Breast epithelium (tissue), 4 donors: ENCODE data around the gene RAB43. TPM values are rescaled to one million over a fixed set of nuclear protein-coding genes. Genes with fewer than 3 reads are reported as not detected.

ENCODE experiments used
- DNase-seq, 2 donors: peaks; one replicate each; pipeline ENCODE4 v3.0.0-alpha.2; 2019; ENCODE audit warnings: low spot score in 2 of 2
- H3K27ac ChIP-seq, 2 donors: fragments of 200-600 bp; sonication (generic) in 1 of 2; one replicate each; pipeline ENCODE4 v1.5.1; 2016 to 2019; ENCODE audit warnings: mild to moderate bottlenecking in 1 of 2
- H3K27me3 ChIP-seq, 2 donors: fragments of 200-600 bp; sonication (generic) in 1 of 2; one replicate each; pipeline versions ENCODE4 v1.5.1 to v1.6.0; 2017 to 2019; ENCODE audit warnings: control low read depth in 1 of 2, mild to moderate bottlenecking in 1 of 2
- H3K36me3 ChIP-seq: fragments of 200-600 bp; one replicate; pipeline ENCODE4 v1.5.1; 2019
- H3K4me1 ChIP-seq, 2 donors: fragments of 200-600 bp; sonication (generic); one replicate each; pipeline ENCODE4 v1.5.1; 2016 to 2019; ENCODE audit warnings: control low read depth in 1 of 2
- H3K4me3 ChIP-seq, 3 donors: fragments of 200-600 bp; sonication (generic); 1 replicate in 2 of 3; 2 replicates in 1 of 3; pipeline ENCODE4 v1.5.1; 2016 to 2019; ENCODE audit warnings: mild to moderate bottlenecking in 3 of 3, moderate library complexity in 2 of 3
- H3K9me3 ChIP-seq, 2 donors: fragments of 200-600 bp; sonication (generic) in 1 of 2; one replicate each; pipeline ENCODE4 v1.5.1; 2016 to 2019; ENCODE audit warnings: control low read depth in 1 of 2
- CTCF ChIP-seq, 3 donors: fragments of 450-650 bp; IDR thresholded peaks; one replicate each; pipeline ENCODE4 v1.5.1; 2016 to 2017; ENCODE audit warnings: antibody characterized with exemption in 3 of 3, mild to moderate bottlenecking in 3 of 3, moderate library complexity in 3 of 3
- POLR2A ChIP-seq: fragments of 450-650 bp; IDR thresholded peaks from one replicate; pipeline ENCODE4 v1.6.1; 2016; ENCODE audit warnings: antibody characterized with exemption, mild to moderate bottlenecking, moderate library complexity
- POLR2AphosphoS5 ChIP-seq, 3 donors: sonication (generic); formaldehyde crosslinking; IDR thresholded peaks; one replicate each; pipeline ENCODE4 v1.6.1; 2017; ENCODE audit warnings: antibody characterized with exemption in 3 of 3
- intact Hi-C: fragments of 100-400 bp; cut with DNase I; formaldehyde crosslinking; loops from one replicate; pipeline ENCODE4 v1.15.1; 2023; ENCODE audit warnings: low total_unique reads
- total RNA-seq, 3 donors: library from RNA; depleted of rRNA; stranded (reverse); fragments of >200 nt; gene quantifications; one replicate each; pipeline ENCODE4 v1.1.0, GENCODE V29; 2016

Gene RAB43
- total RNA-seq, 3 donors from 2014 or later: 5.6 to 17.0 (median 17.0) TPM

- no peak overlapping the region for H3K4me3 ChIP-seq
- H3K27me3 ChIP-seq: no peaks in the 10 kb centered on the region
- no peak for TF ChIP-seq CTCF (IDR thresholded peaks at IDR 0.05)
- no peak for TF ChIP-seq POLR2AphosphoS5 (IDR thresholded peaks at IDR 0.05)
- no peak for TF ChIP-seq POLR2A
- no peak overlapping the region for H3K27ac ChIP-seq
- no peaks in the 10 kb centered on the region for H3K9me3 ChIP-seq
- no peak for DNase-seq
- no peaks in the 10 kb centered on the region for H3K4me1 ChIP-seq
- intact Hi-C loops: no loop called here
- no peaks in the 10 kb centered on the region for H3K36me3 ChIP-seq
Measured at GRCh38 chr3:129132097-129132866, 10.7 kb upstream of the RAB43 start.

- H3K36me3 ChIP-seq: no peaks in the 10 kb centered on the region
- H3K4me1 ChIP-seq: no peaks in the 10 kb centered on the region
- no peaks in the 10 kb centered on the region for H3K27me3 ChIP-seq
- H3K27ac ChIP-seq: no peak overlapping the region
- intact Hi-C loops: no loop called here
- no peak overlapping the region for H3K4me3 ChIP-seq
- DNase-seq: no peak
- TF ChIP-seq CTCF (IDR thresholded peaks at IDR 0.05) (no peak), POLR2A (no peak), POLR2AphosphoS5 (IDR thresholded peaks at IDR 0.05) (no peak)
- H3K9me3 ChIP-seq: no peaks in the 10 kb centered on the region
Measured at GRCh38 chr3:129131465-129132088, 10.0 kb upstream of the RAB43 start.

GRCh38 chr3:129130291-129130813 is 8.7 kb upstream of the RAB43 start:
- Histone ChIP-seq H3K27me3 (no peaks in the 10 kb centered on the region), H3K4me1 (no peaks in the 10 kb centered on the region), H3K9me3 (no peaks in the 10 kb centered on the region), H3K4me3 (no peak overlapping the region), H3K36me3 (no peaks in the 10 kb centered on the region), H3K27ac (no peak overlapping the region)
- intact Hi-C loops: no loop called here
- DNase-seq: no peak
- TF ChIP-seq POLR2AphosphoS5 (IDR thresholded peaks at IDR 0.05): no peak

GRCh38 chr3:129128357-129129155 is 7.0 kb upstream of the RAB43 start:
- no peak for DNase-seq
- H3K27me3 ChIP-seq: no peaks in the 10 kb centered on the region
- no peak overlapping the region for H3K4me3 ChIP-seq
- intact Hi-C loops: no loop called here
- no peaks in the 10 kb centered on the region for H3K36me3 ChIP-seq
- H3K27ac ChIP-seq: no peak overlapping the region
- TF ChIP-seq CTCF (IDR thresholded peaks at IDR 0.05): no peak
- no peak for TF ChIP-seq POLR2AphosphoS5 (IDR thresholded peaks at IDR 0.05)
- no peak for TF ChIP-seq POLR2A
- H3K4me1 ChIP-seq: no peaks in the 10 kb centered on the region
- H3K9me3 ChIP-seq: no peaks in the 10 kb centered on the region

GRCh38 chr3:129126726-129127280 is 5.2 kb upstream of the RAB43 start:
- no peaks in the 10 kb centered on the region for H3K9me3 ChIP-seq
- TF ChIP-seq POLR2AphosphoS5 (IDR thresholded peaks at IDR 0.05) (no peak), POLR2A (no peak), CTCF (IDR thresholded peaks at IDR 0.05) (no peak)
- no peaks in the 10 kb centered on the region for H3K4me1 ChIP-seq
- H3K36me3 ChIP-seq: no peaks in the 10 kb centered on the region
- DNase-seq: no peak
- H3K27me3 ChIP-seq: no peaks in the 10 kb centered on the region
- no peak overlapping the region for H3K4me3 ChIP-seq
- intact Hi-C loops: no loop called here
- no peak overlapping the region for H3K27ac ChIP-seq
